NCI-H526 treated with DMSO at 0.1 percent for 48 hours (cell line): Measurements from ENCODE around the gene MRPL43.
"Not testable (repeated sequence)": the region's sequence is repeated elsewhere in the genome, so short reads cannot be mapped to it uniquely, and the experiment has no call there.

Experiments
- DNase-seq: peaks from one replicate; lab custom pipeline; 2025; lab: John Stamatoyannopoulos, UW

The MRPL43 gene

DNA sequence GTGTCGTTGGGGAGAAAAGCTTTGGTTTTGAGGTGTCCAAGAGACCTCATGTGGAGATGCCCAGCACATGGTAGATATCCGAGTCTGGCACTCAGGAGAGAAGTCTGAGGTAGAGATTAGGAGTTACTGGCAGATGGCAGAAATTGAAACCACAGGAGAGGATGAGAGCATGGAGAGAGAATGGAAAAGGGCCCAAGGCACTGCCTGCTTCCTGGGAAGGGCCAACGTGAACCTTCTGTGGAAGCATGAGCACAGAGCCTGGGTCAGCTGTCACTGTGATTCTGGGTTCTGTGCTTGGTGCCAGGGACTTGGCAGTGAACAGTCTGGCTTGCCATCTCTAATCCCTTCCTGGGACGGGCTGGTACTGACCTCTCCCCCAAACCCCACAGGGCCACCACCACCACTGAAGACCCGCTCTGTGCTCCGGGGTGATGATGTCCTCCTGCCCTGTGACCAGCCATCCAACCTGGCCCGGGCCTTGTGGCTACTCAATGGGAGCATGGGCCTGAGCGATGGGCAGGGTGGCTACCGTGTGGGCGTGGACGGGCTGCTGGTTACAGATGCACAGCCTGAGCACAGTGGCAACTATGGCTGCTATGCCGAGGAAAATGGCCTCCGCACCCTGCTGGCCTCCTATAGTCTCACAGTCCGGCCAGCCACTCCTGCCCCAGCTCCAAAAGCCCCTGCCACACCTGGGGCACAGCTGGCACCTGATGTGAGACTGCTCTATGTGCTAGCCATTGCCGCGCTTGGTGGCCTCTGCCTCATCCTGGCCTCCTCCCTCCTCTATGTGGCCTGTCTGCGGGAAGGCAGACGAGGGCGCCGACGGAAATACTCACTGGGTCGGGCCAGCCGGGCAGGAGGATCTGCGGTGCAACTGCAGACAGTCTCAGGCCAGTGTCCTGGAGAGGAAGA, 4.1 kb downstream of the MRPL43 start:
- no peak for DNase-seq

DNA sequence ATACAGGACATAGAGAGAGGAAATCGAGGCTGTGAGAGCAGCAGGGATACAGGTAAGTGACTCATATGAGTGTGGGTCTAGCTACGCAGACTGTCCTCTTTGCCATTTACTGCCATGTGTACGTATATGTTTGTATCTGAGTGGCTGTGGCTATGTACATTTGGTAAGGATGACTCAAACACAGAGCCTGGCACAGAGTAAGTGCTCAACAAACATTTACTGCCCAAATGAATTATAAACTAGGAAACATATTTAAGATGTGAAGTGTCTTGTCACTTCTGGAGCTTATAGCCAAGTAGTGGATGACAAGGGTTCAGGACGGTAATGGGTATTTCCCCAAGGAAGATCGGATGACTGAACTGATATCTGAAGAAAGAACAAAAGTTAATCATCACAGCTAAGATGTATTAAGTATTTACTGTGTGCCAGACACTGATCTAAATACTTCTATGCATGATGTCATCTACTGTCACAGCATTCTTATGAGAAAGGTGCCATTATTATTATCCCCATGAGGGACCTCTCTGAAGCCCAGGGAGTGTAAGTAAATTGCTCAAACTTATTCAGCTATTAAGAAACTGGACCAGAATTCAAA, 6.0 kb downstream of the MRPL43 start:
- no peak for DNase-seq

- no peak for DNase-seq
Observed at GRCh38 chr10:100980711-100981110, 6.6 kb downstream of the MRPL43 start.

DNA sequence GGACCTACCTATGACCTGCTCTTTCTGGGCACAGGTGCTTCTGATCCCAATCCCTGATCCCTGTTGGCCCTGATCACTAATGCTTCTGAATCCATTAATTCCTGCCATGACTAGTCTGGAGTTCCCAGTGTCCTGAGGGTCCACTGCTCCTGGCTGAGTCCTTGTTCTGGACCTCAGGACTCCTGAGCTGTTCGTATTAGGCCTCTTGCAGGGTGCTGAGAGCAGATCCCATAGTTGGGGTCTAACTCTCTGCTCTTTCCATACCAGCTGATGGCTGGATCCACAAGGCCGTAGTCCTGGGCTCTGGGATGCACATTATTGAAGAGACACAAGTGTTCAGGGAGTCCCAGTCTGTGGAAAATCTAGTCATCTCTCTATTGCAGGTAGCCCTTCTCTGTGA, 7.0 kb downstream of the MRPL43 start:
- DNase-seq, result no peak

- DNase-seq, result no peak
Observed at GRCh38 chr10:100979791-100980272, 7.5 kb downstream of the MRPL43 start.

DNA sequence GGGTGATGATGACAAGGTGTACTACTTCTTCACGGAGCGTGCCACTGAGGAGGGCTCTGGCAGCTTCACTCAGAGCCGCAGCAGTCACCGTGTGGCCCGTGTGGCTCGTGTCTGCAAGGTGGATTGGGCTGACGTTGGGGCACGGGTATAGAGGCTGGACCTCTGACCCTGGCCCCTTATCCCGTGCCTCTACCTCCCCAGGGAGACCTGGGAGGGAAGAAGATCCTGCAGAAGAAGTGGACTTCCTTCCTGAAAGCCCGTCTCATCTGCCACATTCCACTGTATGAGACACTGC, 8.4 kb downstream of the MRPL43 start:
- DNase-seq, result no peak

DNA sequence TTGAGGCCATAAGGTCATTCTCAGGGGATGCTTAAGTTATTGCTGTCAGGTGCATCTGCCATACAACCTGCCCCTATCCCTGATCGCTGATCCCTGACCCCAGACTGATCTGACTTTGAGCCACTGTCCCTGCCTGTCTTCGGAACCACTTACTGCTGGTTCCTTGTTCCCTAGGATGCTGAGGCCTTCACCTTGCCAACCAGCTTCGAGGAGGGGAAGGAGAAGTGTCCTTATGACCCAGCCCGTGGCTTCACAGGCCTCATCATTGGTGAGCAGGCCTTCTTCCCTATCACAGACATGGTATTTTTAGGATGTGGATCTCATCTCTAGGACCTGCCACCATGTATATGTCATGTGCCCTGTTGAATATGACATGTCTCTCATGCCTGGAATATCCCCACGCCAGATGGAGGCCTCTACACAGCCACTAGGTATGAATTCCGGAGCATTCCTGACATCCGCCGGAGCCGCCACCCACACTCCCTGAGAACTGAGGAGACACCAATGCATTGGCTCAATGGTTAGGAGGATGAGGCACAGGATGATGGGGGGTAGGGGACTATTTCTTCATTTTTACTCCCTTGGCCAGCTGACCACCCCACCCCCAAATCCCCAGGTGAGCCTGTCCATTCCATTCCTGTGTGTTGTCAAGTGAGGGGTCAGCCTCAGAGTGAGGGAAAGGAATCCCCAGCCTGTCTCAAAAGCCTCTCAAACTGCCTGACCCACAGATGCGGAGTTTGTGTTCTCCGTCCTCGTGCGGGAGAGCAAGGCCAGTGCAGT, 9.0 kb downstream of the MRPL43 start:
- no peak for DNase-seq

DNA sequence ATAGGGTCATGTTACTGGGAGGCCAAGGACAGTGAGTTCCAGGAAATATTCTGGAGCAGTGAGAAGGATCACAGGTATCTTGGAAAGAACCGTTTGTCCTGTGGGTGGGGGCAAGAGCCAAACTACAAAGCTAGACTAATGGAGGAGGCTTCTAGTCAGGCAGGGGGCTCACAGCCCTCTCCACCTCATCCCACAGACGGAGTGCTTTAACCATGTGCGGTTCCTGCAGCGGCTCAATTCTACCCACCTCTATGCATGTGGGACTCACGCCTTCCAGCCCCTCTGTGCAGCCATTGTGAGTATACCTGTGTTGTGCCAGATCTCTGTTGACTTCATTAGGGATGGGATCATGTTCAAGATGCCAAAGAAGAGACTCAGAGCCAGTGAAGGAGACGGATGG, 9.9 kb downstream of the MRPL43 start:
- no peak for DNase-seq

DNA sequence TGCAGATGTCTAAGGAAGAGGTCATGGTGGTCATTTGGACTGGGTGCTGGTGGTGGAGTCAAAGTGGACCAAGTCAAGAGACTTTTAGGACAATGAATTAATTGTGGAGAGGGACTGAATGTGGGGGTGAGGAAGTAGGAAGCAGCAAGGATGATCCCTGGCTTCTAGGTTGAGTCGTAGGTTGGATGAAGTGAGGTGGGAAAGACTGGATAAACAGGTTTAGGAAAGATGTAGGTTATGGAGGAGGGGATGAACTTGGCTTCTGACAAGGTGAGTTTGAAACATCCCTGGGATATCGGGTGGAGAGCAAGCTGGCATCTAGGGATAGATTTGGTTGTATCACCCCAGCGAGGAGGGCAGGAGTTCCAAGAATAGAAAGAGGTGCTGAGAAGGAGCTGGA, 10.4 kb downstream of the MRPL43 start:
- no peak for DNase-seq

DNA sequence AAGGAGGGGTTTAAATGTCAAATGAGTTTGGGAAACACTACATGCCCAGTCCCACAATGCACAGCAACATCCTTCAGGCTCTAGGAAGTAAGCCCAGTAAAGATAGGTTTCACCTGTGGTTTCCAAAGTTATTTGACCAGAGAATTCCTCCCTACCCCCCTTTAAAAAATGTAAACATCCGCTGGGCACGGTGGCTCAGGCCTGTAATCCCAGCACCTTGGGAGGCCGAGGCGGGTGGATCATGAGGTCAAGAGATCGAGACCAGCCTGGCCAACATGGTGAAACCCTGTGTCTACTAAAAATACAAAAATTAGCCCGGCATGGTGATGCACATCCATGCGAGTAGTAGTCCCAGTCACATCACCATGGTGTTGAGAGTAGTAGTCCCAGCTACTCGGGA, 11.9 kb downstream of the MRPL43 start:
- DNase-seq, result not testable (repeated sequence)

DNA sequence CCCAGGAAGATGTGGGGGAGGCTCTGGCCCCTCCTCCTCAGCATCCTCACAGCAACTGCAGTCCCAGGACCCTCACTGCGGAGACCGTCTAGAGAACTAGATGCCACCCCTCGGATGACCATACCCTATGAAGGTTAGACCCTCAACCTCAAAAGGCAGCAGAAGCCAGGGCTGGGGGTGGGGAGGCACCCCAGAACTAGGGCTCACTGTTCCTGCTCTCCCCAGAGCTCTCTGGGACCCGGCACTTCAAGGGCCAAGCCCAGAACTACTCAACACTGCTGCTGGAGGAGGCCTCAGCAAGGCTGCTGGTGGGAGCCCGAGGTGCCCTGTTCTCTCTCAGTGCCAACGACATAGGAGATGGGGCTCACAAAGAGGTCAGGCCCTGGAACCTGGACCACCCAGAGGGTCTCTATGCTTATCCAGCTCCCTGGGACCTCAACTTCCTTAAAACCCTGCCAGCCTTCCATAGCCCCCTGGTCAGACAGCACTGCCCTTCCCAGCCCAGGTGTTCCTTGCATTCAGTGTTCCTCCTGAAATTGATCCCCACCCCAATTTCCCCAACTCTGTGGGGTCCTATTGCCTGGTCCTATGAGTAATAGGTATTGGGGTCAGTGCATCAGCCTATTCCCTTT, 14.3 kb downstream of the MRPL43 start:
- no peak for DNase-seq

DNA sequence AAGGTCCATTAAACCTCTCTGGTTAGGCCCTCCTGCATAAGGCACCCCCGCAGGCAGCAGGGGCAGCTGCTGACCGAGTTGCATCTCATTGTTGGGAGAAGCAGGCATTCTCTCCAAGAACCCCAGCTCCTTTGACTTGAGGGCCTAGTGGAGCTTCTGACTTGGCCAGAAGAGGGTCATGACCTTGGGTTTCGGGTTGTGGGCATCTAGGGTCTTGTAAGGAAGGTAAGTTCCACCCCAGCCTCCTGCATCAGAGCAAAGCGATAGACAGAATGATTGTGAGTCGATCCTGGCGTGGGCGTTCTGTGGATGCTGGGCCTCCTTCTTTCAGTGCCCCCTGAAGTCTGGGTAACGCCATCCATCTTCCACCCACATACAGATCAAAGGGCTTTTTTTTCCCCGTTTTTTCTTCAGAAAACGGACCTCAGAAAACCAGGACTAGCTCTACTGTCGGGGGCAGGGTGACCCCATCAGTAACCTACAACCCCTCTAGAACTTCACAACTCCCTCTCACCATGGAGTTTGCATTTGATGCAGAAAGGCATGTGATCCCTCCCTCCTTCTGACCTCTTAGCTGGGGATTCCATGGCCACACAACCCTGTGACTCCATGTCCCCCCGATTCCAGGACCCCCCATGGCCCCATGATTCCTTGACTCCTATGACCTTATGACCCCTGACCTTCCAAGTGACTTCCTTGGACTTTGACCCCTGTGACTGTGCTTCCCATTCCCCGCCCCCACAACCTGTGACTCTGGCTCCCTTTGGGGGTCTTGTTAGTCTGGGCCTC, 15.0 kb downstream of the MRPL43 start:
- DNase-seq, result no peak

- no peak for DNase-seq
Observed at GRCh38 chr10:100970914-100971811, 16.1 kb downstream of the MRPL43 start.

- DNase-seq, result no peak
Observed at GRCh38 chr10:100970076-100970913, 17.0 kb downstream of the MRPL43 start.

- DNase-seq, result no peak
Observed at GRCh38 chr10:100969187-100970075, 17.9 kb downstream of the MRPL43 start, which contains the start of gene SEMA4G. Gene SEMA4G (plus strand): TSS chr10:100969504. CDS start chr10:100972913, 3,409 bp downstream.

DNA sequence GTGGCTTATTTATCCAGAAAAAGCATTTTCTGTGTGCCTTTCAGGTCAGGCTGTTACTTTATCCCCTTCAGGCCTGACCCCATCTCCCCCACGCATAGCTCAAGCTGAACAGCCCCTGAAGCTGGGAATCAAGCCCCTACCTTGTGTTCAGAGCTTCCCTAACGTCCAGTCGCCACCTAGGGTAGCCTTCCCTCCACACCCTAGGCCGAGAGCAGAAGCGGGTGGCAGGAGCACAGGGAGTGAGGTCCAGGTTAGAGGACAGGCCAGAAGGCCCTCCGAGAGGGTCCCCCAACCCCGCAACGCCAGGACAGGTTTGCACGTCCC, 18.5 kb downstream of the MRPL43 start:
- DNase-seq, result no peak

- no peak for DNase-seq
Observed at GRCh38 chr10:100968062-100968736, 19.1 kb downstream of the MRPL43 start.

- DNase-seq, result no peak
Observed at GRCh38 chr10:100967332-100967731, 20.0 kb downstream of the MRPL43 start.
